Esophagus squamous epithelium (tissue), 5 donors: ENCODE measurements around the gene HOXD10. TPM values are rescaled to one million over a fixed set of nuclear protein-coding genes. Genes with fewer than 3 reads are reported as not detected.

ENCODE experiments used
- DNase-seq: peaks from one replicate; lab custom pipeline; 2025; lab: John Stamatoyannopoulos, UW
- H3K27ac ChIP-seq, 4 donors: fragments of 200-600 bp; sonication (generic); one replicate each; pipeline ENCODE4 v1.5.1; 2016 to 2019; ENCODE audit warnings: mild to moderate bottlenecking in 1 of 4
- H3K27me3 ChIP-seq, 4 donors: fragments of 200-600 bp; sonication (generic); 1 replicate in 3 of 4; 2 replicates in 1 of 4; pipeline versions ENCODE4 v1.5.1 to v1.6.0; 2017 to 2021; ENCODE audit warnings: antibody characterized with exemption in 1 of 4
- H3K36me3 ChIP-seq, 3 donors: fragments of 200-600 bp; sonication (generic); one replicate each; pipeline ENCODE4 v1.5.1; 2016 to 2019
- H3K4me1 ChIP-seq, 3 donors: fragments of 200-600 bp; sonication (generic); one replicate each; pipeline ENCODE4 v1.5.1; 2017 to 2019
- H3K4me3 ChIP-seq, 4 donors: fragments of 200-600 bp; sonication (generic); 1 replicate in 3 of 4; 2 replicates in 1 of 4; pipeline ENCODE4 v1.5.1; 2016 to 2019; ENCODE audit warnings: mild to moderate bottlenecking in 2 of 4, moderate library complexity in 1 of 4
- H3K9me3 ChIP-seq, 3 donors: fragments of 200-600 bp; sonication (generic); one replicate each; pipeline ENCODE4 v1.5.1; 2016 to 2019
- POLR2A ChIP-seq, 4 donors: fragments of 450-650 bp; IDR thresholded peaks; one replicate each; pipeline ENCODE4 v1.6.1; 2017; ENCODE audit warnings: antibody characterized with exemption in 4 of 4, mild to moderate bottlenecking in 4 of 4, moderate library complexity in 3 of 4
- WGBS, 2 donors: methylation state at CpG; one replicate each; pipeline ENCODE4 v1.1.5; 2018; 5-methylcytosine and 5-hydroxymethylcytosine counted together
- intact Hi-C: fragments of 100-400 bp; cut with DNase I; formaldehyde crosslinking; loops from one replicate; pipeline ENCODE4 v1.15.0; 2022
- total RNA-seq, 4 donors: library from RNA; depleted of rRNA; stranded (reverse); fragments of >200 nt; gene quantifications; one replicate each; pipeline ENCODE4 v1.1.0, GENCODE V29; 2016
- TF ChIP-seq, protein P1 (sequence below), 6 experiments: fragments of 450-650 bp in 4 of 6; fragments of 200-600 bp in 2 of 6; sonication (generic) in 2 of 6; IDR thresholded peaks; one replicate each; pipeline ENCODE4 v1.5.1; 2016 to 2019; ENCODE audit warnings: antibody characterized with exemption in 6 of 6, mild to moderate bottlenecking in 4 of 6, moderate library complexity in 4 of 6
- donor health status: DM: yes; HTN: yes; CAD: no.

The HOXD10 gene
- total RNA-seq, 4 donors from 2014 or later, result 0.22 to 0.38 TPM; not detected in 2

GRCh38 chr2:176124947-176125771 is 8.6 kb downstream of the HOXD10 start:
- intact Hi-C loops, result loop anchor here (5.0 to 10.0 kb wide), 3 partner anchors 512 to 1020 kb away; no protein-coding TSS in a partner anchor
- H3K4me1 ChIP-seq, result peaks cover 6 to 60% (median 9%) of the 10 kb centered on the region in 3 donors
- H3K9me3 ChIP-seq, result no peaks in the 10 kb centered on the region
- TF ChIP-seq, protein P1, sequence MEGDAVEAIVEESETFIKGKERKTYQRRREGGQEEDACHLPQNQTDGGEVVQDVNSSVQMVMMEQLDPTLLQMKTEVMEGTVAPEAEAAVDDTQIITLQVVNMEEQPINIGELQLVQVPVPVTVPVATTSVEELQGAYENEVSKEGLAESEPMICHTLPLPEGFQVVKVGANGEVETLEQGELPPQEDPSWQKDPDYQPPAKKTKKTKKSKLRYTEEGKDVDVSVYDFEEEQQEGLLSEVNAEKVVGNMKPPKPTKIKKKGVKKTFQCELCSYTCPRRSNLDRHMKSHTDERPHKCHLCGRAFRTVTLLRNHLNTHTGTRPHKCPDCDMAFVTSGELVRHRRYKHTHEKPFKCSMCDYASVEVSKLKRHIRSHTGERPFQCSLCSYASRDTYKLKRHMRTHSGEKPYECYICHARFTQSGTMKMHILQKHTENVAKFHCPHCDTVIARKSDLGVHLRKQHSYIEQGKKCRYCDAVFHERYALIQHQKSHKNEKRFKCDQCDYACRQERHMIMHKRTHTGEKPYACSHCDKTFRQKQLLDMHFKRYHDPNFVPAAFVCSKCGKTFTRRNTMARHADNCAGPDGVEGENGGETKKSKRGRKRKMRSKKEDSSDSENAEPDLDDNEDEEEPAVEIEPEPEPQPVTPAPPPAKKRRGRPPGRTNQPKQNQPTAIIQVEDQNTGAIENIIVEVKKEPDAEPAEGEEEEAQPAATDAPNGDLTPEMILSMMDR (IDR thresholded peaks at IDR 0.05), result no peak
- TF ChIP-seq POLR2A (IDR thresholded peaks at IDR 0.05), result no peak
- no peak for DNase-seq
- H3K4me3 ChIP-seq, result peak overlapping the region in 3 of 4 donors; percentile 27 to 54 (median 36)
- no peaks in the 10 kb centered on the region for H3K36me3 ChIP-seq
- peak overlapping the region in 3 of 4 donors; percentile 45 to 85 (median 61) for H3K27ac ChIP-seq
- H3K27me3 ChIP-seq, result peaks cover 38 to 100% (median 61%) of the 10 kb centered on the region in 4 donors
- WGBS, 2 donors, result 23 to 30% methylated on average over 2 to 5 of the region's 9 CpGs

GRCh38 chr2:176125772-176126054 is 9.1 kb downstream of the HOXD10 start:
- Histone ChIP-seq H3K4me1 (peaks cover 9 to 66% (median 9%) of the 10 kb centered on the region in 3 donors), H3K36me3 (no peaks in the 10 kb centered on the region), H3K4me3 (no peak overlapping the region), H3K27me3 (peaks cover 34 to 100% (median 58%) of the 10 kb centered on the region in 4 donors), H3K9me3 (no peaks in the 10 kb centered on the region), H3K27ac (peak overlapping the region in 2 of 4 donors; percentile 61 to 85)
- DNase-seq, result no peak
- TF ChIP-seq, protein P1 (IDR thresholded peaks at IDR 0.05), result no peak
- no peak for TF ChIP-seq POLR2A (IDR thresholded peaks at IDR 0.05)
- intact Hi-C loops, result loop anchor here (5.0 to 10.0 kb wide), 3 partner anchors 512 to 1019 kb away; no protein-coding TSS in a partner anchor
- 24 to 44% methylated on average over 6 of the region's 6 CpGs for WGBS, 2 donors

DNA sequence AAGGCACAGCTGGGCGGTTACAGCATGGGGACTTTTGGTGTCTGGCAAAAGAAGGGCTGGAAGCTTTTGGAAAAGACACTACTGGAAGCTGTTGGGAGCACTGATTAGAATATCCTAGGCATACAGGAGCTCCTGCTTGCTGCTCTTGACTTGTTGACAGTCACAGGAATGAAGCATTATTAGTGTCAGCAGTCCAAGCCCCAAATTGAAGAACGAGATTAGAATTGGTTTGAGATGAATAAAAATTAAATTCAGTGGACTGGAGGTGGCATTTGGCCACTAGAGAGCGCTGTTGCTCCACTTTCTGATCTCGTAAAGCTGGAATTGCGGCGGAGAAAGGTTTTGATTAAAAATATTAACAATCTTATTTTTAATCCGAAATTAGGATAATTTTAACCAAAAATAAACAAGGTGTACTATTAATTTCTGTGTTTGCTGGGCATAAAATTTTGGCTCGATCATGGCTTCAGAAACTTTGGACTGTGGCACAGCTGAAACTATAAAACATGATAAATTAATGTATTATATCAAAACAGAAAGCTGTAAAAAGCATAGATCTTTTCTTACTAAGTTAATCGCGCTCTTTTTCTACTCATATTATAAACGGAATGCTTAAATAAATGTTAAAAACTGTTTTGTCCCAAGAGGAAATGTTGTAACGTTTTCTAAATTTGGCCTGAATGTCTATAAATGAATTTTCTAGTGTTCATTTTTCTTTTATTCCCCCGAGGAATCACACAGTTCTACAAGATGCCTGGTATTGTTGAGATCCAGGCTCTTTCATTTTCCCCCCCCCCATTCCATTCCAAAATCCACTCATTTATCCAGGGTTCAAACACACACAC is 10.6 kb downstream of the HOXD10 start:
- Histone ChIP-seq H3K36me3 (no peaks in the 10 kb centered on the region), H3K4me1 (peaks cover 9 to 60% (median 9%) of the 10 kb centered on the region in 3 donors), H3K4me3 (no peak overlapping the region), H3K27me3 (peaks cover 34 to 100% (median 57%) of the 10 kb centered on the region in 4 donors), H3K9me3 (no peaks in the 10 kb centered on the region), H3K27ac (peak overlapping the region in 2 of 4 donors; percentile 49 to 53)
- TF ChIP-seq POLR2A (IDR thresholded peaks at IDR 0.05), result no peak
- TF ChIP-seq, protein P1 (IDR thresholded peaks at IDR 0.05), result peak; percentile 84 to 91 (median 88)
- WGBS, 2 donors, result 3 to 4% methylated on average over 13 of the region's 13 CpGs
- intact Hi-C loops, result loop anchor here (5.0 to 10.0 kb wide), 3 partner anchors 510 to 1018 kb away; no protein-coding TSS in a partner anchor
- DNase-seq, result no peak

GRCh38 chr2:176127774-176128072 is 11.1 kb downstream of the HOXD10 start:
- intact Hi-C loops, result loop anchor here (5.0 to 10.0 kb wide), 3 partner anchors 510 to 1017 kb away; no protein-coding TSS in a partner anchor
- H3K27ac ChIP-seq, result peak overlapping the region in 2 of 4 donors; percentile 71 to 86
- peaks cover 5 to 60% (median 9%) of the 10 kb centered on the region in 3 donors for H3K4me1 ChIP-seq
- TF ChIP-seq, protein P1 (IDR thresholded peaks at IDR 0.05), result no peak
- no peak for TF ChIP-seq POLR2A (IDR thresholded peaks at IDR 0.05)
- no peaks in the 10 kb centered on the region for H3K9me3 ChIP-seq
- no peaks in the 10 kb centered on the region for H3K36me3 ChIP-seq
- peak overlapping the region in 1 of 4 donors; percentile 54 for H3K4me3 ChIP-seq
- peaks cover 28 to 100% (median 57%) of the 10 kb centered on the region in 4 donors for H3K27me3 ChIP-seq
- no peak for DNase-seq
- 21 to 23% methylated on average over 4 of the region's 4 CpGs for WGBS, 2 donors
